ENCODE data around the gene OR8B4. TPM values are rescaled to one million over a fixed set of nuclear protein-coding genes. Genes with fewer than 3 reads are reported as not detected.
"Not testable (repeated sequence)": the region's sequence is repeated elsewhere in the genome, so short reads cannot be mapped to it uniquely, and the experiment has no call there.

Gene OR8B4
- total RNA-seq, 4 donors from 2014 or later = not detected

DNA sequence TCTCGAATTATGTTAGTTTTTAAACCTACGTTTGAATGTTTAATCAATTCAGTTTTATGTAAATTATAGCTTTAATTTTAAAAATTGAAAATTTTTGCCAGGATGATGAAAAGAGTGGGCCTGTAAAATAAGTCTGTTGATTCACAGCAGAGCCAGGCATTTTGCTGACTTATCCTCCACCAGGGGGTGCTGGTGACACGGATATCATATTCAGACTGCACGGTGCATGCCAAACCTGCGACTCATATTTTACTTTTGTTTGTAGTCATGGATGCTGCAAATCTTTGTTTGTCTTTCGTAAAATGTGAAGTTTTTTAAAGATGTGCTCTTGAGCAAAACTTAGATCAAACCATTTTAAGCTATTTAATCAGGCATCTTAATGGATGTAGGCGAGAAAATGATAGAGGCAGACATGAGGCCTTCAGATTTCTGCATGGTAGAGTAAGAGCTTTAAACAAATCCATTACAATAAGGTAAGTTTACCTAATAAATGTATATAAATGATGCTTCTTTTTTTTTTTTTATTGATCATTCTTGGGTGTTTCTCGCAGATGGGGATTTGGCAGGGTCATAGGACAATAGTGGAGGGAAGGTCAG is 22.2 kb downstream of the OR8B4 start:
- H3K4me3 ChIP-seq = no peak overlapping the region
- WGBS = 52% methylated on average over 8 of the region's 8 CpGs
- peak; percentile 86 for DNase-seq (ENCODE audit: extremely low spot score)
- H3K9me3 ChIP-seq = no peaks in the 10 kb centered on the region
- H3K36me3 ChIP-seq = no peaks in the 10 kb centered on the region
- H3K4me1 ChIP-seq = no peaks in the 10 kb centered on the region
- intact Hi-C loops (cut with DNase I) = no loop called here
- no peak overlapping the region for H3K27ac ChIP-seq (replicated peaks in 1 of 4)
- H3K27me3 ChIP-seq = no peaks in the 10 kb centered on the region
- TF ChIP-seq POLR2A (IDR thresholded peaks at IDR 0.05; ENCODE audit: low read depth) (no peak), EP300 (IDR thresholded peaks at IDR 0.05) (no peak), POLR2AphosphoS5 (IDR thresholded peaks at IDR 0.05) (no peak)
- TF ChIP-seq, protein P1, sequence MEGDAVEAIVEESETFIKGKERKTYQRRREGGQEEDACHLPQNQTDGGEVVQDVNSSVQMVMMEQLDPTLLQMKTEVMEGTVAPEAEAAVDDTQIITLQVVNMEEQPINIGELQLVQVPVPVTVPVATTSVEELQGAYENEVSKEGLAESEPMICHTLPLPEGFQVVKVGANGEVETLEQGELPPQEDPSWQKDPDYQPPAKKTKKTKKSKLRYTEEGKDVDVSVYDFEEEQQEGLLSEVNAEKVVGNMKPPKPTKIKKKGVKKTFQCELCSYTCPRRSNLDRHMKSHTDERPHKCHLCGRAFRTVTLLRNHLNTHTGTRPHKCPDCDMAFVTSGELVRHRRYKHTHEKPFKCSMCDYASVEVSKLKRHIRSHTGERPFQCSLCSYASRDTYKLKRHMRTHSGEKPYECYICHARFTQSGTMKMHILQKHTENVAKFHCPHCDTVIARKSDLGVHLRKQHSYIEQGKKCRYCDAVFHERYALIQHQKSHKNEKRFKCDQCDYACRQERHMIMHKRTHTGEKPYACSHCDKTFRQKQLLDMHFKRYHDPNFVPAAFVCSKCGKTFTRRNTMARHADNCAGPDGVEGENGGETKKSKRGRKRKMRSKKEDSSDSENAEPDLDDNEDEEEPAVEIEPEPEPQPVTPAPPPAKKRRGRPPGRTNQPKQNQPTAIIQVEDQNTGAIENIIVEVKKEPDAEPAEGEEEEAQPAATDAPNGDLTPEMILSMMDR (IDR thresholded peaks at IDR 0.05) = peak; percentile 26 to 54 (median 39)

DNA sequence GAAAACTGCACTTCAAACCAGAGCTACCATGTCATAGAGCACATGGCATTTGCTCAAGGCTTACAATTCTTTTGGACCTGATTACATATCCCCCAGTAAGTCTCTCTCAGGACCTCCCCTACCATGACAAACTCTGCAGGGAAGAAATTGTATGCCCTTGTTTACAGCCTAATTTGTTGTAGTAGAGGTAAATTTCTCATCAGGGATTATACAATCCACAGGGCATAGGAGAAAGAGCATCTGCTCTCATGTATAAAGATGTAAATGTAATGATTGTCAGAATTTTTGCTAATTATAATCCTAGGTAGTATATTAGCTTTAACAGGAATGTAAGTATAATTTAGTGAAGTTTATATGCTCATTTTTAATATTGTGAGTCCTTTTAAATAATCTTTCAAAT is 25.7 kb downstream of the OR8B4 start, which contains the start of gene OR8B3:
Gene OR8B3 (minus strand): TSS at position 101 of the 400 bp plus-strand sequence. CDS start 1,673 bp downstream, outside the sequence.
- H3K4me1 ChIP-seq = no peaks in the 10 kb centered on the region
- DNase-seq (ENCODE audit: extremely low spot score) = no peak
- intact Hi-C loops (cut with DNase I) = no loop called here
- no peaks in the 10 kb centered on the region for H3K36me3 ChIP-seq
- TF ChIP-seq, protein P1 (IDR thresholded peaks at IDR 0.05) = no peak
- TF ChIP-seq POLR2A (IDR thresholded peaks at IDR 0.05; ENCODE audit: low read depth) (no peak), POLR2AphosphoS5 (IDR thresholded peaks at IDR 0.05) (no peak), EP300 (IDR thresholded peaks at IDR 0.05) (no peak)
- no peak within 1 kb of the TSS for H3K27ac ChIP-seq (replicated peaks in 1 of 4)
- no peaks in the 10 kb centered on the region for H3K9me3 ChIP-seq
- no peaks in the 10 kb centered on the region for H3K27me3 ChIP-seq
- H3K4me3 ChIP-seq = no peak within 1 kb of the TSS

DNA sequence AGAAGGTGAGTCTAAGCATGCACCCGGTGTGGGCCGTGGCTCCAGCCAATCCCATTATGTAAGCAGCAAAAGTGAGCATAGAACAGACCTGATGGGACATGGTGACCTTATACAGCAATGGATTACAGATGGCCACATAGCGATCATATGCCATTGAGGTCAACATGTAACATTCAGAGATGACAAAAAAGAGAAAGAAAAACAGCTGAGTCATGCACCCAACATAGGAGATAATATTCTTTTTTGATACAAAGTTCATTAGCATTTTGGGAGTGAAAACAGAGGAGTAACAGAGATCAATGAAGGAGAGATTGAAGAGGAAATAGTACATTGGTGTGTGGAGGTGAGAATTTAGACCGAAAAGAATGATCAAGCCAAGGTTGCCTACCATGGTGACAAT is 27.8 kb downstream of the OR8B4 start:
- H3K4me1 ChIP-seq; H3K36me3 ChIP-seq; H3K27me3 ChIP-seq; DNase-seq (ENCODE audit: extremely low spot score); H3K9me3 ChIP-seq; H3K27ac ChIP-seq (replicated peaks in 1 of 4); H3K4me3 ChIP-seq; intact Hi-C loops (cut with DNase I): not testable (repeated sequence)
- 85% methylated on average over 2 of the region's 4 CpGs for whole genome bisulfite sequencing

DNA sequence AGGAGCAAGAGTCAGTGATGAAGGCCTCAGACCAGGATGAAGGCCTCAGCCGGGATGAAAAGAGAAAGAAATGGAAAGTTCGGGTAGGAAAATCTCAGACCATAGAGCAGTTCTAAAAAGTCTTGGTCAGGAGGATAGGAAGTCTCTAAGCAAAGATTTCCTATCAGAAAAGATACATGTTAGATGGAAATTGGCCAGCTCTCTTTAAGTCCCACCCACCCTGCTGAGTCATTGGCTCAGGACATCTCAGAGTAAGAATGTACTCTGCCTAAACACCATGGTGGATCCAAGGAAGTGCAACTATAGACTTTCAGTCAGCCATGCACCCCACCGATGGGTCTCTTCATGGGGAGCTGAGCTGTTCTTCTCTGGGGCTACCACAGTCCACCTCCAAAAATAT is 30.3 kb downstream of the OR8B4 start:
- no peaks in the 10 kb centered on the region for H3K36me3 ChIP-seq
- H3K4me3 ChIP-seq = no peak overlapping the region
- intact Hi-C loops (cut with DNase I) = no loop called here
- peak; percentile 45 for DNase-seq (ENCODE audit: extremely low spot score)
- TF ChIP-seq POLR2AphosphoS5 (IDR thresholded peaks at IDR 0.05) (no peak), POLR2A (IDR thresholded peaks at IDR 0.05; ENCODE audit: low read depth) (no peak), EP300 (IDR thresholded peaks at IDR 0.05) (no peak)
- TF ChIP-seq, protein P1 (IDR thresholded peaks at IDR 0.05) = no peak
- H3K9me3 ChIP-seq = no peaks in the 10 kb centered on the region
- H3K4me1 ChIP-seq = no peaks in the 10 kb centered on the region
- no peaks in the 10 kb centered on the region for H3K27me3 ChIP-seq
- WGBS = 55% methylated on average over 3 of the region's 3 CpGs
- no peak overlapping the region for H3K27ac ChIP-seq (replicated peaks in 1 of 4)

DNA sequence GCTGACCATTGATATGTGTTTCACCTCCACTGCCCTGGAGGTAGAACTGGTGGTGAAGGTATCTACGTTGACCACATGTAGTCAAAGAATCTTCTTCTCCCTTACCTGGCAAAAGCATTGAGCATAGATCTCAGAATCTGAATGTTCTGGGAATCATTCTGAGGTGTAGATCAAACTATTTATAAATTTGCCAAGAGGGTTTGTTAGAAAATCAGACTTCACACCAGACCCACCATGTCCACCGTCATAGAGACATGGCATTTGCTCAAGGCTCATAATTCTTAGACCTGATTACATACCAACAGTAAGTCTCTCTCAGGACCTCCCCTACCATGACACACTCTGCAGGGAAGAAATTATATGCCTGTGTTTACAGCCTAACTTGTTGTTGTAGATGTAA is 40.3 kb downstream of the OR8B4 start, which contains the start of gene OR8B2:
Gene OR8B2 (minus strand): TSS at position 101 of the 400 bp plus-strand sequence. CDS start 1,156 bp downstream, outside the sequence.
- Histone ChIP-seq H3K27me3 (no peaks in the 10 kb centered on the region), H3K4me3 (no peak within 1 kb of the TSS), H3K27ac (replicated peaks in 1 of 4) (no peak within 1 kb of the TSS), H3K36me3 (no peaks in the 10 kb centered on the region), H3K4me1 (no peaks in the 10 kb centered on the region), H3K9me3 (no peaks in the 10 kb centered on the region)
- no peak for DNase-seq (ENCODE audit: extremely low spot score)
- intact Hi-C loops (cut with DNase I) = no loop called here
- TF ChIP-seq, protein P1 (IDR thresholded peaks at IDR 0.05) = no peak
- no peak for TF ChIP-seq POLR2A (IDR thresholded peaks at IDR 0.05; ENCODE audit: low read depth)
- no peak for TF ChIP-seq POLR2AphosphoS5 (IDR thresholded peaks at IDR 0.05)
- no peak for TF ChIP-seq EP300 (IDR thresholded peaks at IDR 0.05)
- WGBS = 85% methylated on average over 2 of the region's 2 CpGs

DNA sequence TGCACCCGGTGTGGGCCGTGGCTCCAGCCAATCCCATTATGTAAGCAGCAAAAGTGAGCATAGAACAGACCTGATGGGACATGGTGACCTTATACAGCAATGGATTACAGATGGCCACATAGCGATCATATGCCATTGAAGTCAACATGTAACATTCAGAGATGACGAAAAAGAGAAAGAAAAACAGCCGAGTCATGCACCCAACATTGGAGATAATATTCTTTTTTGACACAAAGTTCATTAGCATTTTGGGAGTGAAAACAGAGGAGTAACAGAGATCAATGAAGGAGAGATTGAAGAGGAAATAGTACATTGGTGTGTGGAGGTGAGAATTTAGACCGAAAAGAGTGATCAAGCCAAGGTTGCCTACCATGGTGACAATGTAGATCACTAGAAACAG is 41.8 kb downstream of the OR8B4 start:
- H3K9me3 ChIP-seq; intact Hi-C loops (cut with DNase I); H3K4me1 ChIP-seq; H3K36me3 ChIP-seq; H3K4me3 ChIP-seq; H3K27ac ChIP-seq (replicated peaks in 1 of 4); DNase-seq (ENCODE audit: extremely low spot score); H3K27me3 ChIP-seq: not testable (repeated sequence)
- WGBS = 83% methylated on average over 4 of the region's 6 CpGs
